HFF-Myc (cell line): ENCODE measurements around the gene XAF1.
A peak's percentile ranks its signal among the peaks of the same experiment; 100 is the strongest.

Experiments
- DNase-seq: peaks from one replicate; pipeline ENCODE4 v3.0.0-alpha.2; 2011; ENCODE audit warnings: low read depth; ENCODE audit errors: extremely low read depth
- H3K4me3 ChIP-seq: replicated peaks from 2 replicates; pipeline ENCODE4 v1.5.1; 2011; ENCODE audit warnings: low read depth, mild to moderate bottlenecking, control low read depth, low read length
- TF ChIP-seq, protein P1 (sequence below): IDR thresholded peaks from 2 replicates; pipeline ENCODE4 v1.5.1; 2012; ENCODE audit warnings: mild to moderate bottlenecking, low read depth, low read length, control low read depth; ENCODE audit errors: missing control alignments

XAF1 gene

DNA sequence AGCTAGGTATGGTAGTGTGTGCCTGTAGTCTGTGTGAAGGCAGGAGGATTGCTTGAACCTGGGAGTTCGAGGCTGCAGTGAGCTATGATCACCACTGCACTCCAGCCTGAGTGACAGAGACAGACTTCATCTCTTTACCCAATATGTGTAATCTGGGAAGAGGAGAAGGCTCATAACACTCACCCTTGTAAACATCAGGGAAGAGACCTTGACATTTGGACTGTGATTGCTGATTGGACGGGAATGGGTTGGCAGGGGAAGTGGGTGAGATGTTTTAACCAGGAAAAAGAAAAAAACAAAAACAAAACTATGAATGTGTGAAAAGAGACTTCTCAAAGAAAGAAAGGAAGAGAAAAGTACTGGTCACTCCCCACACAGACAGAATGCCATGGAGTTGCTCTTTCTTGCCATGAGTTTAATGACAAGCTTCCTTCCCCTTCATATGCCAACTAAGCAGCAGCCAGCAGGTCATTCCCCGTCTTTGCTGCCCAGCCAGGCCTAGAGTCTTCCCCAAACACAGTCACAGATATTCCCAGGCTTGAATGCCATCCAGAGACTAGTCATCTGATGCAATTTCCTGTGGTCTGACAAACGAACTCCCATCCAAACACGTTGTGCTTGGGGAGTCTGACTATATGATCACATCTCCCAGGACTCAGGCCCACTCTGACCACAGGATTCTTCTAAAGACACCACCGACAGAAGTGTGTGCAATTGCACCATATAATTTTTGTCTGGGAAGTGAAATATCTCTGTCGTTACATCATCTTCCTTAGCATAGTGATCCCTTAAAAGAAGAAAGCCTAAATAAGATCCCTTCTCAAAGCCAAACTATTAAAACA lies 3.6 kb upstream of the XAF1 start:
- peak; percentile 85 for DNase-seq
- TF ChIP-seq, protein P1, sequence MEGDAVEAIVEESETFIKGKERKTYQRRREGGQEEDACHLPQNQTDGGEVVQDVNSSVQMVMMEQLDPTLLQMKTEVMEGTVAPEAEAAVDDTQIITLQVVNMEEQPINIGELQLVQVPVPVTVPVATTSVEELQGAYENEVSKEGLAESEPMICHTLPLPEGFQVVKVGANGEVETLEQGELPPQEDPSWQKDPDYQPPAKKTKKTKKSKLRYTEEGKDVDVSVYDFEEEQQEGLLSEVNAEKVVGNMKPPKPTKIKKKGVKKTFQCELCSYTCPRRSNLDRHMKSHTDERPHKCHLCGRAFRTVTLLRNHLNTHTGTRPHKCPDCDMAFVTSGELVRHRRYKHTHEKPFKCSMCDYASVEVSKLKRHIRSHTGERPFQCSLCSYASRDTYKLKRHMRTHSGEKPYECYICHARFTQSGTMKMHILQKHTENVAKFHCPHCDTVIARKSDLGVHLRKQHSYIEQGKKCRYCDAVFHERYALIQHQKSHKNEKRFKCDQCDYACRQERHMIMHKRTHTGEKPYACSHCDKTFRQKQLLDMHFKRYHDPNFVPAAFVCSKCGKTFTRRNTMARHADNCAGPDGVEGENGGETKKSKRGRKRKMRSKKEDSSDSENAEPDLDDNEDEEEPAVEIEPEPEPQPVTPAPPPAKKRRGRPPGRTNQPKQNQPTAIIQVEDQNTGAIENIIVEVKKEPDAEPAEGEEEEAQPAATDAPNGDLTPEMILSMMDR, result no peak
- H3K4me3 ChIP-seq, result no peak overlapping the region

DNA sequence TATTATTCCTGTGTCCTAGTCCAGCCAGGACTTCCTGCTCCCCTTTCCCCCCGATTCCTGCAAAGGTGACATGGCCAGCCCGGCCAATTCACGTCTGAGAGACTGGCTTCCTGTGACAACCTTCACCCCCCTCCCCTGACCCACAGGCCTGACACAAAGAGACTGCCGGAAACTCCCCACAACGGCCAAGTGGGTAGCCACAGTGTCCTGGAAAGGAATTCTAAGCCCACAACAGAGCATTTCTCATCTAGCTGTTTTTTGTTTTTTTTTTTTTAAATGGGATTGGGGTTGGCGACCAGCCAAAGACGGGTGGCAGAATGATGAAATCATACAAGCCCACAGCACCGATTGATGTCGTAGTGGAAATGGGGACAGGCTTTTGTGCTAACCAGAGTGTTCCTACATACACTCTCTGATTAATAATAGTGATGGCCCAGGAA lies 2.8 kb upstream of the XAF1 start:
- DNase-seq, result peak; percentile 46
- TF ChIP-seq, protein P1, result no peak
- H3K4me3 ChIP-seq, result no peak overlapping the region

DNA sequence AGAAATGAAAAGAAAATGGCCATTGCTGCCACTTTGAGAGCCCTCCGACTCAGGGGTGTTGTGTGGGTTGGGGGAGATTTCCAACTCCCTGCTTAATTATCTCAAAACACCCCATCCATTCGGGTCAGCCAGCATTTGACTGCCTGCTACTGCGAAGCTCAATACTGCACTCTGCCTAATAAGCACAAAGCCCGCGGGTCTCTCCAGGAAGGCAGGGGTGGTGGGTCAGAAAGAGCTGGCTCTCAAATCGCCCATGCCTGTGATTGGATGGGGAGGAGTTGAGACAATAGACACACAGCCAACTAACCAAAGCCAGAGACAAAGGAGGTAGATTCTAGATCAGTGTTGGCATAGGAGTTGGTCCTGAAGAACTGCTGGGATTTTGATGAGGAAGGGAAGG lies 2.3 kb upstream of the XAF1 start:
- DNase-seq, result no peak
- TF ChIP-seq, protein P1, result no peak
- H3K4me3 ChIP-seq, result no peak overlapping the region

DNA sequence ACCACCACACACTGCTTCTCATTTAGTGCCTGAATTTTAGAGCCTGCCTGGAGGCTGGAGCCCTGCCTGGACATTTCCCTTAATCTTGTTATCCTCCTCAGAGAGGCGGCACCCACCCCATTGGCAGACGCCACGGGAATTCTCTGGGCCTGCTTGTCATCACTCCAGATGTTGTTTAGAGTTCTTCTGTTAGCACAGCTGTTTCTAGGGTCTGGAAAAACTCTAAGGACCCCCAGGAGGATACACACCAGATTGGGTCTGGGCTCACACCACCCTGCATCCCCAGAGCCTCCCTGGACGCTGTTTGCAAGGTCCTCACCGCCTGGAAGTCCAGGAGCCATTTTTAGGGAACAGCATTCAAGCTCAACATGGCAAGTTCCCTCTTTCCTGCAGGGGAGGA lies 565 bp upstream of the XAF1 start:
- H3K4me3 ChIP-seq, result peak overlapping the region; percentile 30
- TF ChIP-seq, protein P1, result no peak
- no peak for DNase-seq

DNA sequence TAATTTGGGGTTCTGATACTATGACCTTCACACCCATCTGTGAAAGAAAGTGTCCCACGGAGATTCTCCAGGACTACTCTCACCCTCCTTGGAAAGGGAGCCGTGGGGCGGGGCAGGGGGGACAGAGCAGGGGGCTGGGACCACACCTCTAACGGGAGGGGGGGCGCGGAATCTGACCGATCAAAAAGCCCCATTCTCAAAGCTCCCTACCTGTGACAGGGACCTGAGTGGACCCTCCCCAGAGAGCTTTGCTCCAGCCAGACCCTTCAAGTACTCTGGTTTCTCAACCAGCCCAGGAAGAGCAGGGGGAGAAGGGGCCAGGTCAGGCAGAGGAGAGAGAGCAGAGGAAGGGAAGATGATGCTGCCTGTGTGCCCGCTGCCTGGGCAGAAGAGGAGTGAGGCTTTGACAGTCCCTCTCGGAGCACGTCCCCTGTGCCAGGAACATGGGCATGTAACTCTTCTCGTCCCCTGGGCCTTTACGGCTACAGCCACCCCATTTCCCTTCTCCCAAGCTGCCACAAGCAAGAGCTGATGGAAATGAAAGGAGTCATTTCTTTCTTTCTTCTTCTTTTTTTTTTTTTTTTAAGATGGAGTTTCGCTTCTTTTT lies 682 bp downstream of the XAF1 start:
- H3K4me3 ChIP-seq, result peak overlapping the region; percentile 30
- no peak for DNase-seq
- TF ChIP-seq, protein P1, result no peak

DNA sequence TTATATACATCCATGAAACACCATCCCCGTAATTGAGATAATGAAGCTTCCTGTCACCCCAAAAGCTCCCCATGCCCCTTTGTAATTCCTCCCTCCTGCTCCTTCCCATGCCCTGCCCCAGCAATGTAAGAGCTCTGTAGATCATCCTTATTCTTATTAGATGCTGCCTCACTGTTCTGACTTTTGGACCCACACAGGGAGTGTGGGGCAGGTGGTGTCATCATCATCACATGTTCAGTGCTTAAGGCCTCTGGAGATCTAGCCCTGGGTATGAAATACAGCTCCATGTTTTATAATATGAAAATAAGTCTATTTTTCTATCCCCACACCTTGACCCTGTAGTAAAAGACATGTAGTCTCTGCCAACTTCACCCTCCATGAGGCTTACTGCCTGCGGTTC lies 1.9 kb downstream of the XAF1 start:
- DNase-seq, result no peak
- TF ChIP-seq, protein P1, result no peak
- H3K4me3 ChIP-seq, result no peak overlapping the region
